ENCODE data around the gene SLC37A2. TPM values are rescaled to one million over a fixed set of nuclear protein-coding genes. Genes with fewer than 3 reads are reported as not detected.

SLC37A2 gene
- total RNA-seq, 2 experiments from 2014 or later, result 0.70 to 0.74 TPM

DNA sequence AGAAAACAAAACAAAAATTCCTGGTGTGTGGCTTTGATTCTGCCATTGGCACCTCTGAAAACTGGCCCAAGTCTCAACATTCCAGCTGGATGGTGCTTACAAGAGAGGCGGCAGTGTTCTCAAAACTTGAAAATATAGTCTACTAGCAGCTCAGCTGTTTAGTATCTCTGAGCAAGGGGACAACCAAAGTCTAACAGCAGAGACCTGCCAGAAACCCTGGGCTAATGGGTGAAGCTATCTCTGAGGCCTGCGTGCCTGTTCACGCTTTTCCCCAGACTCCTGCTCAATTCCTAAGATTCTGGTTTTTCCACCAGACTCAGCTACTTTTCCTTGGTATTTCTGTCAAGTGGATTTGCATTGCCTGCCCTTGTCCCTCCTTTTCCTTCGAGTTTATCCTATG, 30.4 kb downstream of the SLC37A2 start:
- no peak for DNase-seq
- no peak for ATAC-seq
- H3K4me1 Mint-ChIP-seq (ENCODE audit: low read depth), result peaks cover 5% of the 10 kb centered on the region
- no peaks in the 10 kb centered on the region for H3K27me3 Mint-ChIP-seq
- no peaks in the 10 kb centered on the region for H3K9me3 Mint-ChIP-seq
- no peak overlapping the region for H3K27ac Mint-ChIP-seq
- POLR2A ChIA-PET, result no interaction called here
- intact Hi-C loops (cut with micrococcal nuclease), result loop anchor here (5.0 kb wide), 1 partner anchor 49 kb away; no protein-coding TSS in a partner anchor
- no peak overlapping the region for H3K4me3 Mint-ChIP-seq
- TF ChIP-seq, protein P1, sequence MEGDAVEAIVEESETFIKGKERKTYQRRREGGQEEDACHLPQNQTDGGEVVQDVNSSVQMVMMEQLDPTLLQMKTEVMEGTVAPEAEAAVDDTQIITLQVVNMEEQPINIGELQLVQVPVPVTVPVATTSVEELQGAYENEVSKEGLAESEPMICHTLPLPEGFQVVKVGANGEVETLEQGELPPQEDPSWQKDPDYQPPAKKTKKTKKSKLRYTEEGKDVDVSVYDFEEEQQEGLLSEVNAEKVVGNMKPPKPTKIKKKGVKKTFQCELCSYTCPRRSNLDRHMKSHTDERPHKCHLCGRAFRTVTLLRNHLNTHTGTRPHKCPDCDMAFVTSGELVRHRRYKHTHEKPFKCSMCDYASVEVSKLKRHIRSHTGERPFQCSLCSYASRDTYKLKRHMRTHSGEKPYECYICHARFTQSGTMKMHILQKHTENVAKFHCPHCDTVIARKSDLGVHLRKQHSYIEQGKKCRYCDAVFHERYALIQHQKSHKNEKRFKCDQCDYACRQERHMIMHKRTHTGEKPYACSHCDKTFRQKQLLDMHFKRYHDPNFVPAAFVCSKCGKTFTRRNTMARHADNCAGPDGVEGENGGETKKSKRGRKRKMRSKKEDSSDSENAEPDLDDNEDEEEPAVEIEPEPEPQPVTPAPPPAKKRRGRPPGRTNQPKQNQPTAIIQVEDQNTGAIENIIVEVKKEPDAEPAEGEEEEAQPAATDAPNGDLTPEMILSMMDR (IDR thresholded peaks at IDR 0.05), result no peak
- peaks cover 3% of the 10 kb centered on the region for H3K36me3 Mint-ChIP-seq (ENCODE audit: low read depth)
- CTCF ChIA-PET, result no interaction called here

GRCh38 chr11:125094731-125095130, 31.6 kb downstream of the SLC37A2 start:
- POLR2A ChIA-PET, result no interaction called here
- no peaks in the 10 kb centered on the region for H3K27me3 Mint-ChIP-seq
- TF ChIP-seq, protein P1 (IDR thresholded peaks at IDR 0.05), result no peak
- H3K36me3 Mint-ChIP-seq (ENCODE audit: low read depth), result peaks cover 11% of the 10 kb centered on the region
- H3K9me3 Mint-ChIP-seq, result no peaks in the 10 kb centered on the region
- no peak overlapping the region for H3K4me3 Mint-ChIP-seq
- intact Hi-C loops (cut with micrococcal nuclease), result loop anchor here (5.0 kb wide), 1 partner anchor 48 kb away; no protein-coding TSS in a partner anchor
- CTCF ChIA-PET, result no interaction called here
- no peak overlapping the region for H3K27ac Mint-ChIP-seq
- H3K4me1 Mint-ChIP-seq (ENCODE audit: low read depth), result peaks cover 5% of the 10 kb centered on the region
- DNase-seq, result no peak
- no peak for ATAC-seq

- TF ChIP-seq, protein P1 (IDR thresholded peaks at IDR 0.05), result no peak
- POLR2A ChIA-PET, result no interaction called here
Observed at GRCh38 chr11:125100136-125100535, 37.0 kb downstream of the SLC37A2 start.

GRCh38 chr11:125101596-125101995, 38.5 kb downstream of the SLC37A2 start:
- ChIA-PET POLR2A (no interaction called here), CTCF (interaction anchor here (0.6 kb wide), 1 partner anchor 1509 kb away, joined by 3 read pairs; no protein-coding TSS in a partner anchor)
- intact Hi-C loops (cut with micrococcal nuclease), result no loop called here
- H3K36me3 Mint-ChIP-seq (ENCODE audit: low read depth), result peaks cover 32% of the 10 kb centered on the region
- DNase-seq (no peak), ATAC-seq (no peak)
- TF ChIP-seq, protein P1 (IDR thresholded peaks at IDR 0.05), result no peak
- peaks cover 12% of the 10 kb centered on the region for H3K4me1 Mint-ChIP-seq (ENCODE audit: low read depth)
- no peak overlapping the region for H3K27ac Mint-ChIP-seq
- H3K4me3 Mint-ChIP-seq, result no peak overlapping the region
- H3K9me3 Mint-ChIP-seq, result no peaks in the 10 kb centered on the region
- no peaks in the 10 kb centered on the region for H3K27me3 Mint-ChIP-seq

More at GRCh38 chr11:125100136-125100535, 37.0 kb downstream of the SLC37A2 start:
- no peak overlapping the region for H3K27ac Mint-ChIP-seq
- H3K36me3 Mint-ChIP-seq (ENCODE audit: low read depth), result peaks cover 34% of the 10 kb centered on the region
- CTCF ChIA-PET, result interaction anchor here (0.9 kb wide), 1 partner anchor 41 kb away, joined by 3 read pairs; no protein-coding TSS in a partner anchor
- DNase-seq, result no peak
- H3K4me3 Mint-ChIP-seq, result no peak overlapping the region
- intact Hi-C loops (cut with micrococcal nuclease), result no loop called here
- H3K9me3 Mint-ChIP-seq, result no peaks in the 10 kb centered on the region
- H3K27me3 Mint-ChIP-seq, result no peaks in the 10 kb centered on the region
- peaks cover 2% of the 10 kb centered on the region for H3K4me1 Mint-ChIP-seq (ENCODE audit: low read depth)
- no peak for ATAC-seq

GRCh38 chr11:125102025-125102424, 38.9 kb downstream of the SLC37A2 start:
- intact Hi-C loops (cut with micrococcal nuclease), result no loop called here
- ChIA-PET CTCF (no interaction called here), POLR2A (no interaction called here)
- Mint-ChIP-seq H3K27me3 (no peaks in the 10 kb centered on the region), H3K9me3 (no peaks in the 10 kb centered on the region), H3K4me3 (no peak overlapping the region), H3K36me3 (ENCODE audit: low read depth) (peaks cover 31% of the 10 kb centered on the region), H3K4me1 (ENCODE audit: low read depth) (peaks cover 12% of the 10 kb centered on the region), H3K27ac (no peak overlapping the region)
- ATAC-seq (no peak), DNase-seq (no peak)
- TF ChIP-seq, protein P1 (IDR thresholded peaks at IDR 0.05), result no peak

All from activated CD8-positive, alpha-beta T cell treated with anti-CD3 and anti-CD28 coated beads for 36 hours (primary cell).